Eye (tissue), 1 donor: ENCODE measurements around the gene HIGD2B.
"Not testable (repeated sequence)": the region's sequence is repeated elsewhere in the genome, so short reads cannot be mapped to it uniquely, and the experiment has no call there.

ENCODE experiments used
- DNase-seq: peaks from one replicate; pipeline ENCODE4 v3.0.0-alpha.2; 2015

The HIGD2B gene, protein sequence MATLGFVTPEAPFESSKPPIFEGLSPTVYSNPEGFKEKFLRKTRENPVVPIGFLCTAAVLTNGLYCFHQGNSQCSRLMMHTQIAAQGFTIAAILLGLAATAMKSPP

DNA sequence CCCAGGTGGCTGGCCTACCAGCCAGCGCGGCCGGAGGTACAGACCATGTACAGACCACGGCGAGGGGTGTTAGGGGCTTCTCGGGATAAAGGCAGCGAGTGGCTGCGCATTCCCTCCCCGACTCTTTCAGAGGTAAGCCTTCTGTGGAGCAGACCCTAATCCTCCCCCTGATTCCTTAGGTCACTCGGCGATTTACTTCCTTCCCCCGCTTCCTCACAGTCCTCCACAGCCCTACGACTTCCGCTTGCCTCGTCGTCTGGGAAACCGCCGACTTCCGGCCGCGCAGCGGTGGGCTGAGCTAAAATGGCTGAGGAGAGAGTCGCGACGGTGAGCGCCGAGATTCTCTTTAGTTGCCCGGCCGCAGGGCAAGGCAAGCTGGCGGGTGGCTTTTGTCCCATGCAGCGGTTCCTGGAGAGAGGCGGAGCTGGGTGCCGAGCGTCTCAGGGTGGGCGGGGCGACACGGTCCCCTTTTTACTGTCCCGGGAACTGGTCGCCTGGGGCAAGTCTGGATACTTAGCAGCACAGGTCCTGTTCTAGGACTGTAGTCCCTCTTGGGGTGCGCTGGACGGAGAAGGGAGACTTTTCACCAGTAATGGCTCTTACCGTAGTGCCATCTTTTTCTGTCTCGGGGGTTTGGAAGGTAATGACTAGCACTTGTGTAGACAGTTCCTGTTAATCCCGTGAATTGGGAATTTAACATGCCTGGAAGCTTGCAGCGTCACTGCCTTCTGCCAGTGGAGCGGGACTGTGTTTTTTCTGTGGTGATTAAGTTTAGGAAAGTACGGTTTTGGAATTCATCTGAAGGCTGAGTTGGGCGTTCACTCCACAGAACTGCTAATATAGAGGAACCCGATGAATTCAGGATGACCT, at the start of gene HIGD2B, which contains the start of gene BBS4:
TSS of gene HIGD2B (minus strand) at position 258 of the 870 bp plus-strand sequence. CDS start 9,808 bp downstream, outside the sequence.
TSS of gene BBS4 (plus strand) at position 283 of the 870 bp plus-strand sequence. CDS start at position 304, 21 bp downstream.
- DNase-seq: peak; percentile 96

DNA sequence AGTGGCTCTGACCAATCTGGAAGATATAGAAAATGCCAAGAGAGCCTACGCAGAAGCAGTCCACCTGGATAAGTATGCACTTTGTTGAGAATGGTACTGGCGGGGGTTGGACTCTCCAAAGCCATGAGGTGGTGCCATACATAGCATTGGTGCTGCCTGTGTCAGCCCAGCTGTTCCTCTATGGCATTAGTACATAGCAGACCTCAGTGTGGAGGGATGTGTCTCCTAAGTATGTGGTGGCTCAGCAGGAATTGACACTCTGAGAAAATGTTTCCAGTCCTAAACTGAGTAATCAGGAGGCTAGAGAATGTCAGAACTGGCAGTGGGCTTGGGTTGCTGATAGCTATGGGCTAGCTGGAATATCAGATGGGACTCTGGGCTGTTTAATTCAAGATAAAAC, 49.1 kb upstream of the HIGD2B start:
- no peak for DNase-seq

DNA sequence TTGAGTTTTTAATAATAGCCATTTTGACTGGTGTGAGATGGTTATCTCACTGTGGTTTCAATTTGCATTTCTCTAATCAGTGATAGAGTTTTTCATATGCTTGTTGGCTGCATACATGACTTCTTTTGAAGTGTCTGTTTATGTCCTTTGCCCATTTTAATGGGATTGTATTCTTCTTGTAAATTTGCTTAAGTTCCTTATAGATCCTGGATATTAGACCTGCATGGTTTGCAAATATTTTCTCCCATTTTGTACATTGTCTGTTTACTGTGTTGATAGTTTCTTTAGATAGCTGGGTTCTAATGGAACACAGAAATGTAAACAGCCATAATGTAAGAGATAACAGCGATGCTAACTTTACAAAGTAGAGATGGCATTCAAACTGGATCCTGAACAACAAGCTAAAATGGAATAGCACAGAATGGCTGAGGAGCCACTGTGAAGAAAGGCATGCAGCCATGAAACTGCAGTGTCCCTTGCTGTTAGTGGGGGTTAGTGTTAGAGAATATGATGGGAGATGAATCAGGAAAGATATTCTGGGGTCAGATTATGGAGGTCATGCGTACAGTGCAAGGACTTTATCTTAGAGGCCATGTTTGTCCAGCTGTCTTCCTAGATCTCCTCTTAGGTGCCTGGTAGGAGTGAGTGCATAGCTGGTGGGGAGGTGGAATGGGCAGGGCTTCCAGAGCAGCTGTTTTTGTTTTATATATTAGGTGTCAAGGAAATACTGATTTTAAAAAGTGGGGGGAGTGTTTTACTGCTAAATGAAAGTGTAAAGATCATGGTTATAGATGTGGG, 48.2 kb upstream of the HIGD2B start:
- no peak for DNase-seq

DNA sequence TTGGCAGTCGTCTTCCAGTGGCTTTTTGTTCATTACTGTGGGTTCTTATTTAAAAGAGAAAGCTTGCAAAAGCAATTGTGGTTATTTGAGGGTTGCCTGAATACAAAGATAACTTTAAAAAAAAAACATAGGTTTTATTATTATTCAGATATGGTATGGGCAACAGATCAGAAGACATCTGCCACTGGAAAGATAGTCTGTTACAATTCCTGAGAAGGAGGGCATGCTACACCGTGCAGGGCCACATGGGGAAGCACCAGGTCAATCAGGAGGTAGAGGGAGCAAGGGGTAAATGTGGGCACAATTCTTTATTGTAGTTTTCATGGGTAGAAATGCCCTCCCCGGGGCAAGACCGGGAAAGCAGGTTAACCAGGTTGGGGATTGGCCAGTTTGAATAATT, 46.5 kb upstream of the HIGD2B start:
- DNase-seq: no peak

DNA sequence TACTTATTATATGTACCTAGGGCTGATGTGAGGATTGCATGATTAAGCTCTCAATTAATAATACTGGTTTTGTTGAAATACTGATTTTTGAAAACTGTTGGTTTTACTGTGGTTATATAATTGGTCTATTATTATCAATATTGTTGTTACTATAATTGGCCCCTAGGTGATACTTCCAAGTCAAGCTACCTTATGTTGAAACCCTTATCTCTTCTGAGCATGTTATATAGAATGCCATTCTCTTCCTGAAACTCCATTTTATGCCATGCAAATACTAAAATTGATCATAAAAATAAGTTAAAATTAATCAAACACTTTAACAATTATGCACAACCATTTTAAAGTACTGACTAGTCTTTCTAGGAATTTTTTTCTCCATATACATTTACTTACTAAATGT, 46.1 kb upstream of the HIGD2B start:
- DNase-seq: no peak

DNA sequence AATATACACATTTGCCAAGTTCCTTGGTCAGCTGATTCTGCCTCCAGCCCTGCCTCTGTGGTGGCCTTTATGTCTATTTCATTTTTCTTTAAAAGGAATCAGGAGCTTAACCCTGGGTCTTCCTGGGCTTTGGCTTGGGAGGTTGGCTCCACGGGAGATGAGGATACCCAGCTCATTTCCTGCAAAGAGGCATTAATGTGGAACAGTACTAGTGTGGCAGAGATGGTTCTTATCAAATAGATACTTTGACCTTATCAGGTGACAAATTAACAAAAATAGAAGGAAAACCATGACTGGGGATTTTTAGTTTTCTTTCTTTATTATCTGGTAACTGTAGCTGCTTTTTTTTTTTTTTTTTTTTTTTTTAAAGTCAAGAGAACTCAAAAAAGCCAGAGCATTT, 42.8 kb upstream of the HIGD2B start:
- no peak for DNase-seq

DNA sequence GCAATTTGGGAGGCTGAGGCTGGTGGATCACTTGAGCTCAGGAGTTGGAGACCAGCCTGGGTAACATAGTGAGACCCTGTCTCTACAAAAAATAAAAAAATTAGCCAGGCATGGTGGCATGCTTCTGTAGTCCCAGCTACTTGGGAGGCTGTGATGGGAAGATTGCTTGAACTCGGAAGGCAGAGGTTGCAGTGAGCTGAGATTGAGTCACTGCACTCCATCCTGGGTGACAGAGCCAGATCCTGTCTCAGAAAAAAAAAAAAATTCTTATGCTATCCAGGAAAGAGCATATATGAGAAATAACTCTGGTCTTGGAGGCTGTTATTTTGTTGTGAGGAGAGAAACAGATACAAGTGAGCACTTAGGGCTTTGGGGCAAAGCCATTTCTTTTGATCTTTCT, 42.3 kb upstream of the HIGD2B start:
- DNase-seq: not testable (repeated sequence)

DNA sequence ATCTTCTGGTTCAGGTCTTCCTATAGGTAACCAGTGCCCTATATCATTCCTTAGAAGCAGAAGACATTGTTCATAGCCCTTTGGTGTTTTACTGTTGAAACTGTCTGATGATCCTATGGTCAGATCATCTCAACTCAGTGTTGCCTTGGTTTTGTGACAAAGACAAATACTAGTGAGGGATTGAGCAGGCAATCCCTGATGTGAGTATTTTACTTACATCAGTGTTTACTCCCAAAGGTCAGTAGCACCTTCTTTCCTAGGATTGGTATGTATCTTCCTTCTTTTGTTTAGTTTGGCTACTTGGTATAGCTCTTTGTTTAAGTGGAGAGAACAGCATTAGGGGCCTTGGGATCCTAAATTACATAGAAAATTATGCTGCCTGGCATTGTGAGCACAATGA, 41.2 kb upstream of the HIGD2B start:
- DNase-seq: no peak

DNA sequence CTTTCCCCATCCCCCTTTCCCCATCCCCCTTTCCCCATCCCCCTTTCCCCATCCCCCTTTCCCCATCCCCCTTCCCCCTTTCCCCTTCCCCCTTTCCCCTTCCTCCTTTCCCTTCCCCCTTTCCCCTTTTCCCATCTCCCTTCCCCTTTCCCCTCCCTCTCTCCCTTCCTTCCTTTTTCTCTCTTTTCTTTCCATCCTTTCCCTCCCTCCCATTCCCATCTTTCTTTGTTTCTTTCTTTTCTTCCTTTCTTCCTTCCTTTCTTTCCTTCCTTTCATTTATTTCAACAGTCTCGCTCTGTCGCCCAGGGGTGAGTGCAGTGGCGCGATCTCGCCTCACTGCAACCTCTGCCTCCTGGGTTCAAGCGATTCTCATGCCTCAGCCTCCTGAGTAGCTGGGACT, 39.9 kb upstream of the HIGD2B start:
- not testable (repeated sequence) for DNase-seq

DNA sequence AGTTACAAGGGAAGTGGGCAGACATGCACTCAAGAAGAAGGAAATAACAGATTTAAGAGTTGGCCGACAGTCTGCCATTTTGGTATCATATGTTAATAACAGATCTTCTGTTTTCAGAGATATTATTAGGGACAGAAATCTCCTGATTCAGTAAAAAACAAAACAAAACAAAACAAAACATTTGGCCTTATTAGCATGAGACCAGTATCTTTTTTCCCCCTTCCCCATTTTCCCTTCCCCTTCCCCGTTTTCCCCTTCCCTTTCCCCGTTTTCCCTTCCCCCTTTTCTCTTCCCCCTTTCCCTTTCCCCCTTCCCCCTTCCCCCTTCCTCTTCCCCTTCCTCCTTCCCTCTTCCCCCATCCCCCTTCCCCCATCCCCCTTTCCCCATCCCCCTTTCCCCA, 39.5 kb upstream of the HIGD2B start:
- DNase-seq: no peak

DNA sequence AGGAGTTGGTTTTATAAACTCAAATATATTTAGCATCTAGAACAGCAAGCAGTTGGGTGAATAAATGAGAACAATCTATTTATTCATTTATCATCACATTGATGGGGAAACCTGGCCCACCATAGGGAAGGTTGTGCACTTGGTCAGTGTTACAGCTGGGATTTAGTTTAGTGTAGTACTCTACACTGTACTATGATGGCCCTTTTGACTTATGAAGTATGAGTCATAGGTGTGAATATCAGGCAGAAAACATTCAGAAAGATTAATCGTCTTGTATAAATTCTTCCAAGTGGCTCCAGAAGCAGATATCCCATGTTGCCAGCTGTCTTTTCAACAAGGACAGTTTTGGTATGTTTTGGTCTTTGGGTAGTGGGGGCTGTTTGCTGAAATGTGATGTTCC, 38.0 kb upstream of the HIGD2B start:
- DNase-seq: no peak

DNA sequence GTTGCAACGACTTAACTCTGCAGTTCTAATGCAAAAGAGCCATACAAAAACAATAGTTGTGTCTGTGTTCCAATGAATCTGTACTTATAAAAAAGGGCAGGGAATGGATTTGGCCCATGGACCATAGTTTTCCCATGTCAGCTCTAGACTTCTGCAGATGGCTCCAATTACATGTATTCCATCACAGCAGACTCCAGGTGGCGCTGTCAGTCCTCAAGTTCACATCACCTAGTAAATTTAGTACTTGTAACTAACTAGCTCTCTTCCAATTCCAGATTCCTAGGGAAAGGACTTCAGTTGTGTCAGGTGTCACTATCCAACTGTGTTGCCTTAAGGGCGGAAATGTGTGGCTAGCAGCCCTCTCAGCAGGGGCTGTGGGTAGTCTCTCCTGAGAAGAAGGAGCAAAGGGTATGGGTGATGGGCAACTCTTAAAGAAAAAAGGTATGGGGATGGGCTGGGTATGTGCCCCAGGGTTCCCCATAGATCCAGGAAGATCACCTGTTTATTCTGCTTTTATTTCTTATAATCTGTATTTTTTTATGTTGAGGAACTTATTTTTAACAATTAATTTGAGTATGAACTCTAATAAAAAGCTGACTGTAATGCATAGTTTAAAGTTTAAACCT, 36.2 kb upstream of the HIGD2B start:
- peak; percentile 77 for DNase-seq

DNA sequence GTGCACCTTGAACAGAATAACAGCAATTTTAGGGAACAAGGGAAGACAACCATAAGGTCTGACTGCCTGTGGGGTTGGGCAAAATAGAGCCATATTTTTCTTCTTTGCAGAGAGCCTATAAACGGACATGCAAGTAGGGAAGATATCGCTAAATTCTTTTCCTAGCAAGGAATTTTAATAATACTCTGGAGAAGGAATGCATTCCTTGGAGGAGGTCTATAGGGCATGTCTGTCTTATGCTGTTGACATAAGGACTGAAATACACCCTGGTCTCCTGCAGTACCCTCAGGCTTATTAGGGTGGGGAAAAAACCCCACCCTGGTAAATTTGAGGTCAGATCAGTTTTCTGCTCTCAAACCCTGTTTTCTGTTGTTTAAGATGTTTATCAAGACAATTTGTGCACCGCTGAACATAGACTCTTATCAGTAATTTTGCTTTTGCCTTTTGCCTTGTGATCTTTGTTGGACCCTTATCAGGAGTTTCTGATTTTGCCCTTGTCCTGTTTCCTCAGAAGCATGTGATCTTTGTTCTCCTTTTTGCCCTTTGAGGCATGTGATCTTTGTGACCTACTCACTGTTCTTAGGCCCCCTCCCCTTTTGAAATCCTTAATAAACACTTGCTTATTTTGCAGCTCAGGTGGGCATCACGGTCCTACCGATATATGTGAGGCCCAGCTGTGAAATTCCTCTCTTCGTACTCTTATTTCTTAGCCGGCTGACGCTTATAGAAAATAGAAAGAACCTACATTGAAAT, 22.7 kb upstream of the HIGD2B start:
- DNase-seq: not testable (repeated sequence)

DNA sequence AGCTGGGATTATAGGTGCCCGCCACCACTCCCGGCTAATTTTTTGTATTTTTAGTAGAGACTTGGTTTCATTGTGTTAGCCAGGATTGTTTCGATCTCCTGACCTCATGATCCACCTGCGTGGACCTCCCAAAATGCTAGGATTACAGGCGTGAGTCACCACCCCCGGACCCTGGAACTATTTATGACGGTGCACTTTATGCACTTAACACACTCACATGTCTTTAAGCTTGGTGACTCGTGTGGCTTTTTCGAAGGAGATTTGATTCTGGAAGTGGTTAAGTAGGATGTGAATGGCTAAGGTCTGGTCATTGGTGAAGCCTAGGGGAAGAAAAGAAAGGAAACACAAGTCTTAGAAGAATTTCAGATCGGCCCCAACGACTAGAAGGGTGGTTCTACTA, 20.3 kb upstream of the HIGD2B start:
- DNase-seq: no peak

DNA sequence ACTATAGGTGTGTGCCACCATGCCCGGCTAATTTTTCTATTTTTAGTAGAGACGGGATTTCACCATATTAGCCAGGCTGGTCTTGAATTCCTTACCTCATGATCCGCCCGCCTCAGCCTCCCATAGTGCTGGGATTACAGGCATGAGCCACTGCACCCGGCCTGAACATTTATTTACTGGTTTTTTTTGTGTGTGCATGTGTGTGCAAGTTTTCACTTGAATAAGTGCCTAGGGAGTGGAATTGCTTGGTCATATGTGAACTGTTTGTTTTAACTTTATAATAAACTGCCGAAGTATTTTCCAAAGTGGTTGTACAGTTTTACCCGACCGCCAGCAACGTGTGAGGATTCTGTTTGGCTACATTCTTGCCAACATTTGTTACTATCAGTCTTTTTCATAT, 14.1 kb upstream of the HIGD2B start:
- no peak for DNase-seq

DNA sequence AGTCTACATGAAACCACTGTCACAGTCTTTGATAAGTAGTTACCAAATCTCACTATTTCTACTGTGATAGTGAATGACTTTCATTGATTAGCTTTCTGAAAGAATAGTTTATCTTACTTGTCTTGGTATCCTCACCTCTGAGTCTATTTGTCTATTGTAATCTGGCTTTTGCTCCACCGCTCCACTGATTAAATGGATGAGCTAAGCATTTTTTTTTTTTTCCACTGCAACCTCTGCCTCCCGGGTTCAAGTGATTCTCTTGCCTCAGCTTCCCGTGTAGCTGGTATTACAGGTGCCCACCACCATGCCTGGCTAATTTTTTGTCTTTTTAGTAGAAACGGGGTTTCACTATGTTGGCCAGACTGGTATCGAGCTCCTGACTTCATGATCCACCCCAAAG, 13.0 kb upstream of the HIGD2B start:
- DNase-seq: no peak

DNA sequence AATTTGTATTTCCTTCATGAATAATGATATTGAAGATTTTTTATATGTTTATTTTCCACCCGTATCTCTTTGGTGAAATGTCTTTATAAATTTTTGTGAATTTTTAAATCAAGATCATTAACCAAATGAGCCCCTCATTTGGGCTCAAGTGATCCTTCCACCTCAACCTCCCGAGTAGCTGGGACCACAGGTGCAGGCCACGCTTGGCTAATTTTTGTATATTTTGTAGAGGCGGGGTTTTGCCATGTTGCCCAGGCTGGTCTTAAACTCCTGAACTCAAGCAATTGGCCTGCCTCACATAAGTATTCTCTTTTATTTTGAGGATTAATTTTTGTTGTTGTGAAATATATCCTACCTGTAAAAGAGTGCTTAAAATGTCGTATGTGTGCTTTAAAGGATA, 5.0 kb upstream of the HIGD2B start:
- no peak for DNase-seq

DNA sequence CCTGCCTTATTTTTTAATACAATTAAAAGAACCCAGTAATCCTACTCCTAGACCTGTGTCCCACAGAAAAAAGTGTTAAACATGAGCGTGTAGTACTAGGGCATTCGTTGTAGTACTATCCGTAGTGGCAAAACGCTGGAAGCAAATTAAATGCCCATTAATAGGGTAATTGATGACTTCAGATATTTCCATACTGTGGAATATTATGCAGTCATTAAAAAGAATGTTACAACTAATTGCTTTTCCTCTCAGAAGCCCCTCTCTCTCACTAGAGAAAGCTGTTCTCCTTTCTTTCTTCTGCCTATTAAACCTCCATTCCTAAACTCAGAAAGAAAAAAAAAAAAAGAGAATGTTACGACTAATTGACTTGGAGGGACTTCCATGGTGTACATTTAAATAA, 2.7 kb upstream of the HIGD2B start:
- DNase-seq: no peak

DNA sequence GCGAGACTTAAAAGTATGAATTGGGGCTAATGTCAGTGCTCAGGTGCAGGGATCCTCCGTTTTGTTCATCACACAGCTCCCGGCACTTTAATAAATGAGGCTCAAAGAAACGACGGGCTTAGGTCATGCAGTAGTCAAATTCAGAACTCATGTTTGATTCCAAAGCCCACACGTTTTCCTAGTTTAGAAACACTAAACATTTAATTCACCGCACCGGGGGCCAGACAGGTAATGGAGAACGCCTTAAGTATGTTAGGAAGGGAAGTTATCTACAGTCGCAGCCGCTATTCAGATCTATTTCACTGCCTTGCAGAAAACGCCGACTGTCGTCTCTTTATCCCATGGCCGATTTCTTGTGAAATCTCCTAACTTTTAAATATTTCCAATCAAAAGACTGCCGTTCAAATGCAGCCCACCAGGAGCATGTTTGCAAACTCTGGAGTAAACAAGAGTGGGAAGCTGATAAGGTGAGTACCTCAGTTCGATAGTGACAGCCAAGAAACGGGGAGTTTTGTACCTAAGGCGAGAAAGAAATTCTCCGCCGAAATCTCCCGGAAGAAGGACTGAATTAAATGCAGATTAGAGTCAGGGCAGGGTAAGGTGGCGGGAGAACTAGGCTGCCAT, 569 bp downstream of the HIGD2B start:
- no peak for DNase-seq

DNA sequence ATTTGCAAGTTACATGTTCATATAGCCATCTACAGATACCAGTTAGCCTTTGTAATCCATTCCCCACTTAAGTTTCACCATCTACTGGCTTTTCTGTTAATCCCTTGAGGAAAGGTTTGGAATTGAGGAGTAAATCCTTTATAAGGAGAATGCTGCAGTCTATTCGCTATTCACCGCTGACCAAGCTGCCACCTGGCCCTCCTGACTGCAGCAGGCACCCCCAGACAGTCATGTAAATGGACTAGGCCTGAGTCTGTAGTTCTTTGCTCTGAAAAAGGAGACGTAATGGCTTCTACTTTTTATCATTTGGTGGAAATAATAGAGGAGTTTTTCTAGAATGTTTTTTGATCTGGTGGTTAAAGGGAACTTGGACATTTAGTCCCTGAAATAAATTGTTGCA, 3.2 kb downstream of the HIGD2B start:
- DNase-seq: no peak

DNA sequence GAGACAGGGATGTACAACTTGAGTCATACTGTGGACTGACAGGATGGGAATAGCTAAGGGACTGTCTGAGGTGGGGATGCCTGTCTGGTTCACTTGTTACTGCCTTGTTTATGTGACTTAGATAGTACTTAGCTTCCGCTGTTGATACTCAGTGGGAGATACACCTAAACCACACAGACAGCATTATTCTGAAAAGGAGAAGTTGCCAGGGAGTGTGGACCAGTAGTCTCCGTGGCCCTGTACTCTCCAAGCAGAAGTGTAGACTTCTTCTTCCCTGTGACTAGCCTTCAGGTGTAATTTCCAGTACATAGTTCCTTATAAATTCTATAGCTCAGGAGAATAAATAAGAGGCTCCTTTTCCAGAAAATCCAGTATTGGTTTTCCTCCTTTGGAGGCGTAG, 5.1 kb downstream of the HIGD2B start:
- no peak for DNase-seq

DNA sequence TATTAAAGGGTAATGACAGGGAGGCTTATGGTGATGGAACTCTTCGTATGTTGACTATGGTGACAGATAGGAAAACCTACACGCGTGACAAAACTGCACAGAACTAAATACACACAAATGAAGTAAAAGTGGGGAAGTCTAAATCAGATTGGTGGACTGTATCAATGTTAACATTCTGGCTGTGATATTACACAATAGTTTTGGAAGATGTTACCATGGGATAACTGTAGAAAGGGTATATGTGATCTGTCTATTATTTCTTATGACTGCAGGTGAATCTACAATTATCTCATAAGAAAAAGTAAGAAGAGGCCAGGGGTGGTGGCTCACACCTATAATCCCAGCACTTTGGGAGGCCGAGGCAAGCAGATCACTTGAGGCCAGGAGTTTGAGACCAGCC, 9.1 kb downstream of the HIGD2B start:
- no peak for DNase-seq
